HEK293 (cell line): ENCODE measurements around the gene CLDN18.

Experiments used
- CTCF ChIA-PET: fragments of 350-600 bp; formaldehyde crosslinking; extraction: SDS; loops from one replicate; lab custom pipeline; 2021; ENCODE audit warnings: antibody characterized with exemption; lab: Yijun Ruan, JAX
- POLR2A ChIA-PET: fragments of 300-600 bp; formaldehyde crosslinking; extraction: SDS; loops from one replicate; lab custom pipeline; 2020; ENCODE audit warnings: antibody characterized with exemption, inconsistent platforms; lab: Yijun Ruan, JAX
- H3K27ac ChIP-seq: fragments of 200-500 bp; sonication (Bioruptor generic); 2 replicates; pipeline ENCODE4 v1.5.1; 2014; ENCODE audit warnings: low read depth, low read length, control low read depth, inconsistent platforms; ENCODE audit errors: extremely low read depth
- H3K36me3 ChIP-seq, 2 experiments: fragments of 200-500 bp in 1 of 2; sonication (Bioruptor generic) in 1 of 2; 1 replicate in 1 of 2; 2 replicates in 1 of 2; pipeline ENCODE4 v1.5.1; 2014 to 2017; ENCODE audit warnings: inconsistent platforms in 2 of 2, low read length in 2 of 2; ENCODE audit not compliant: control insufficient read depth in 2 of 2, insufficient read depth in 1 of 2
- H3K4me1 ChIP-seq: fragments of 200-500 bp; sonication (Bioruptor generic); 2 replicates; pipeline ENCODE4 v1.5.1; 2014; ENCODE audit warnings: mild to moderate bottlenecking, low read length, inconsistent platforms; ENCODE audit not compliant: control insufficient read depth, insufficient read depth
- H3K4me3 ChIP-seq: 2 replicates; pipeline ENCODE4 v1.5.1; 2011; ENCODE audit warnings: low read depth, mild to moderate bottlenecking, control low read depth, low read length, moderate library complexity
- H3K9me3 ChIP-seq: fragments of 200-500 bp; sonication (Bioruptor generic); 2 replicates; pipeline ENCODE4 v1.5.1; 2014; ENCODE audit warnings: low read depth, low read length, inconsistent platforms; ENCODE audit not compliant: control insufficient read depth, insufficient read depth
- ATF2 ChIP-seq: fragments of 450-650 bp; formaldehyde crosslinking; IDR thresholded peaks from 2 replicates; pipeline ENCODE4 v1.5.1; 2016; ENCODE audit warnings: missing biosample characterization, missing genetic modification characterization, low read depth
- GLI4 ChIP-seq: fragments of 450-650 bp; formaldehyde crosslinking; IDR thresholded peaks from 2 replicates; pipeline ENCODE4 v1.5.1; 2016; ENCODE audit warnings: missing biosample characterization, missing genetic modification characterization
- REST ChIP-seq: fragments of 450-650 bp; formaldehyde crosslinking; IDR thresholded peaks from 2 replicates; pipeline ENCODE4 v1.5.1; 2016; ENCODE audit warnings: missing biosample characterization, missing genetic modification characterization
- SALL2 ChIP-seq: fragments of 450-650 bp; formaldehyde crosslinking; IDR thresholded peaks from 2 replicates; pipeline ENCODE4 v1.5.0; 2017; ENCODE audit warnings: missing biosample characterization, mild to moderate bottlenecking, missing genetic modification characterization, borderline replicate concordance
- WT1 ChIP-seq: fragments of 450-650 bp; formaldehyde crosslinking; IDR thresholded peaks from 2 replicates; pipeline ENCODE4 v1.5.1; 2016; ENCODE audit warnings: missing biosample characterization, missing genetic modification characterization
- ZBTB49 ChIP-seq: fragments of 450-650 bp; formaldehyde crosslinking; IDR thresholded peaks from 2 replicates; pipeline ENCODE4 v1.5.1; 2016; ENCODE audit warnings: missing biosample characterization, missing genetic modification characterization, low read depth
- ZFP3 ChIP-seq: fragments of 450-650 bp; formaldehyde crosslinking; IDR thresholded peaks from 2 replicates; pipeline ENCODE4 v1.5.1; 2016; ENCODE audit warnings: low read depth, missing biosample characterization, missing genetic modification characterization
- ZNF18 ChIP-seq: fragments of 450-650 bp; formaldehyde crosslinking; IDR thresholded peaks from 2 replicates; pipeline ENCODE4 v1.5.1; 2016; ENCODE audit warnings: missing biosample characterization, missing genetic modification characterization
- ZNF23 ChIP-seq: fragments of 450-650 bp; formaldehyde crosslinking; IDR thresholded peaks from 2 replicates; pipeline ENCODE4 v1.5.1; 2016; ENCODE audit warnings: missing biosample characterization, missing genetic modification characterization, borderline replicate concordance
- ZNF324 ChIP-seq: fragments of 450-650 bp; formaldehyde crosslinking; IDR thresholded peaks from 2 replicates; pipeline ENCODE4 v1.5.1; 2016; ENCODE audit warnings: missing biosample characterization, missing genetic modification characterization
- ZNF354C ChIP-seq: fragments of 450-650 bp; formaldehyde crosslinking; IDR thresholded peaks from 2 replicates; pipeline ENCODE4 v1.5.1; 2016; ENCODE audit warnings: missing biosample characterization, missing genetic modification characterization, low read depth, borderline replicate concordance
- ZNF530 ChIP-seq: fragments of 450-650 bp; formaldehyde crosslinking; IDR thresholded peaks from 2 replicates; pipeline ENCODE4 v1.5.1; 2016; ENCODE audit warnings: low read depth, missing biosample characterization, missing genetic modification characterization
- ZNF585B ChIP-seq: fragments of 450-650 bp; formaldehyde crosslinking; IDR thresholded peaks from 2 replicates; pipeline ENCODE4 v1.5.1; 2016; ENCODE audit warnings: missing biosample characterization, missing genetic modification characterization
- ZNF626 ChIP-seq: fragments of 450-650 bp; sonication (Bioruptor Pico); formaldehyde crosslinking; IDR thresholded peaks from 2 replicates; pipeline ENCODE4 v1.5.1; 2018; ENCODE audit warnings: missing biosample characterization, missing genetic modification characterization, inconsistent platforms
- ZNF792 ChIP-seq: fragments of 450-650 bp; formaldehyde crosslinking; IDR thresholded peaks from 2 replicates; pipeline ENCODE4 v1.5.1; 2016; ENCODE audit warnings: missing biosample characterization, missing genetic modification characterization
- ZNF830 ChIP-seq: fragments of 450-650 bp; IDR thresholded peaks from 2 replicates; pipeline ENCODE4 v1.5.0; 2018; ENCODE audit warnings: missing biosample characterization, missing genetic modification characterization, low read depth, mild to moderate bottlenecking, moderate library complexity
- ZSCAN16 ChIP-seq: fragments of 450-650 bp; formaldehyde crosslinking; IDR thresholded peaks from 2 replicates; pipeline ENCODE4 v1.5.1; 2016; ENCODE audit warnings: missing biosample characterization, missing genetic modification characterization

CLDN18 gene

GRCh38 chr3:138012526-138012925 is 2.6 kb downstream of the CLDN18 start (continued):
- TF ChIP-seq ZNF792 (tag by site-specific recombination) (no peak), ZNF530 (no peak), ZNF585B (no peak), ZBTB49 (tag by site-specific recombination) (no peak), REST (tag by site-specific recombination) (no peak), WT1 (no peak), ZSCAN16 (tag by site-specific recombination) (no peak)
- TF ChIP-seq, all 188 proteins: peak for 0

DNA sequence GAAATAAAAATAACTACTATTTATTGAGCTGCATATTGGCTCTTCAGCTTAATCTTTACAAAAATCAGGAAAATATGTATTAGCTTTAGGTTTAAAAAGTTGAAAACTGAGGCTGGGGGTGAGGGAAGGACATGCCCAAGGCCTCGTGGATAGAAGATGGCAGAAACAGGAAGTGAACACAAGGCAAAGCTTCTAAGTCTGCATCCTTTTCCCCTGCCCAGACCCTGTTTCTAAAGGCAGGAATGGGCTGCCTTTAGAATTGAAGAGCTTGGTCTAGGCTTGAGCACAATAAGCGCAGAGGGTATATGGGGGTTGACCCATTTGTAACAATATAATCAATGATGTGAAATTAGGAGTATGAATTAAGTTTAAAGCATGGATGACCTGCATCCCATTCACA is 6.1 kb downstream of the CLDN18 start:
- no peak for TF ChIP-seq ZNF830
- TF ChIP-seq ZFP3: no peak
- no peak for TF ChIP-seq ATF2
- TF ChIP-seq SALL2 (tag by site-specific recombination): no peak
- TF ChIP-seq ZNF792 (tag by site-specific recombination): no peak
- no peak for TF ChIP-seq GLI4 (tag by site-specific recombination)
- TF ChIP-seq ZNF354C (tag by site-specific recombination): no peak
- TF ChIP-seq ZNF18 (tag by site-specific recombination): no peak
- TF ChIP-seq ZNF626 (tag by site-specific recombination): no peak
- no peak for TF ChIP-seq ZNF324 (tag by site-specific recombination)
- no peak for TF ChIP-seq ZNF23 (tag by site-specific recombination)
- no peaks in the 10 kb centered on the region for H3K4me1 ChIP-seq
- no peak overlapping the region for H3K27ac ChIP-seq
- POLR2A ChIA-PET: no interaction called here
- peaks cover 0 to 7% of the 10 kb centered on the region in 2 experiments; a peak in 1 of 3 replicates for H3K36me3 ChIP-seq
- no peak overlapping the region for H3K4me3 ChIP-seq
- no peaks in the 10 kb centered on the region for H3K9me3 ChIP-seq
- CTCF ChIA-PET: no interaction called here
